ENCODE measurements around the gene ANKRD1.

- TF ChIP-seq, protein P1, sequence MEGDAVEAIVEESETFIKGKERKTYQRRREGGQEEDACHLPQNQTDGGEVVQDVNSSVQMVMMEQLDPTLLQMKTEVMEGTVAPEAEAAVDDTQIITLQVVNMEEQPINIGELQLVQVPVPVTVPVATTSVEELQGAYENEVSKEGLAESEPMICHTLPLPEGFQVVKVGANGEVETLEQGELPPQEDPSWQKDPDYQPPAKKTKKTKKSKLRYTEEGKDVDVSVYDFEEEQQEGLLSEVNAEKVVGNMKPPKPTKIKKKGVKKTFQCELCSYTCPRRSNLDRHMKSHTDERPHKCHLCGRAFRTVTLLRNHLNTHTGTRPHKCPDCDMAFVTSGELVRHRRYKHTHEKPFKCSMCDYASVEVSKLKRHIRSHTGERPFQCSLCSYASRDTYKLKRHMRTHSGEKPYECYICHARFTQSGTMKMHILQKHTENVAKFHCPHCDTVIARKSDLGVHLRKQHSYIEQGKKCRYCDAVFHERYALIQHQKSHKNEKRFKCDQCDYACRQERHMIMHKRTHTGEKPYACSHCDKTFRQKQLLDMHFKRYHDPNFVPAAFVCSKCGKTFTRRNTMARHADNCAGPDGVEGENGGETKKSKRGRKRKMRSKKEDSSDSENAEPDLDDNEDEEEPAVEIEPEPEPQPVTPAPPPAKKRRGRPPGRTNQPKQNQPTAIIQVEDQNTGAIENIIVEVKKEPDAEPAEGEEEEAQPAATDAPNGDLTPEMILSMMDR (IDR thresholded peaks at IDR 0.05) = no peak
- no peak for TF ChIP-seq POLR2A (IDR thresholded peaks at IDR 0.05)
Measured at GRCh38 chr10:90906596-90906995, 14.3 kb downstream of the ANKRD1 start.

Measured in heart left ventricle (tissue), 13 donors.